ENCODE data around the gene DNER.

Gene DNER

DNA sequence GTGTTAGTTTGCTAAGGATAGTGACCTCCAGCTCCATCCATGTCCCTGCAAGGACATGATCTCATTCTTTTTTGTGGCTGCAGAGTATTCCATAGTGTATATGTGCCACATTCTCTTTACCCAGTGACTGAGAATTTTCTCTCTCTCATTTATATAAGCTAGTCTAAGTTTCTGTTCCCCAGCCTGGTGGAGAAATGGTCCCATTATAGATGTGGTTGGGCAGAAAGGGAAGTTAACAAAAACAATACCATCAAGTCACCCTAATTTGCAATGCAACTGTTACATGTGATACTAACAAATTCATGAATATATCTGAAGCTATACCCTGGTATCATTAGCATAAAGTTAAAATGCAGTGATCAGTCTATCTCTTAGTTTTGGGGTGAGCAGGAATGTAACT is 54.0 kb downstream of the DNER start:
- CTCF ChIA-PET: interaction anchor here (0.5 kb wide), 1 partner anchor 413 kb away, joined by 3 read pairs; no protein-coding TSS in a partner anchor
- POLR2A ChIA-PET (ENCODE audit: low non-redundant PET): interaction anchor here (0.7 kb wide), 1 partner anchor 253 kb away, joined by 3 read pairs; no protein-coding TSS in a partner anchor
- H3K27ac ChIP-seq: no peak overlapping the region
- TF ChIP-seq, protein P1, sequence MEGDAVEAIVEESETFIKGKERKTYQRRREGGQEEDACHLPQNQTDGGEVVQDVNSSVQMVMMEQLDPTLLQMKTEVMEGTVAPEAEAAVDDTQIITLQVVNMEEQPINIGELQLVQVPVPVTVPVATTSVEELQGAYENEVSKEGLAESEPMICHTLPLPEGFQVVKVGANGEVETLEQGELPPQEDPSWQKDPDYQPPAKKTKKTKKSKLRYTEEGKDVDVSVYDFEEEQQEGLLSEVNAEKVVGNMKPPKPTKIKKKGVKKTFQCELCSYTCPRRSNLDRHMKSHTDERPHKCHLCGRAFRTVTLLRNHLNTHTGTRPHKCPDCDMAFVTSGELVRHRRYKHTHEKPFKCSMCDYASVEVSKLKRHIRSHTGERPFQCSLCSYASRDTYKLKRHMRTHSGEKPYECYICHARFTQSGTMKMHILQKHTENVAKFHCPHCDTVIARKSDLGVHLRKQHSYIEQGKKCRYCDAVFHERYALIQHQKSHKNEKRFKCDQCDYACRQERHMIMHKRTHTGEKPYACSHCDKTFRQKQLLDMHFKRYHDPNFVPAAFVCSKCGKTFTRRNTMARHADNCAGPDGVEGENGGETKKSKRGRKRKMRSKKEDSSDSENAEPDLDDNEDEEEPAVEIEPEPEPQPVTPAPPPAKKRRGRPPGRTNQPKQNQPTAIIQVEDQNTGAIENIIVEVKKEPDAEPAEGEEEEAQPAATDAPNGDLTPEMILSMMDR (conservative IDR thresholded peaks at IDR 0.05; ENCODE audit: low read depth): no peak
- DNase-seq (ENCODE audit: low spot score): no peak

DNA sequence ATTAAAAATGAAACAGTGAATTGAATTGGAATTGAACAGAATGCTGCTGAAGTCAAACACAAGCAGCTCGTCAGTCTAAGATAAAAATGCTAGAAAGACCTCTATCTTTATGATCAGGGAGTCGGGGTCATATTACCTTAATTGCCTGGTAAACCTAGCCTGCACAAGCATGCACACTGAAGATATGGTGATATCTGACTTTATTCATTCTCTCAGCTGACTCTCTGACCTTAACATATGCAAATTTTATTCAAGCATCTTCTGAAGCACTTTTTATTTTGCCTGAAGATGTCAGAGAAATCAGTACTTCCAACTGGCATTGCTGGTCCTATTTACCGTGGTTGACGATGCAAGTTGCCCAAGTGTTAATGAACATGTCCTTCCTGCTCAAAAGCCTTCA is 56.4 kb downstream of the DNER start:
- no peak overlapping the region for H3K27ac ChIP-seq
- ChIA-PET POLR2A (ENCODE audit: low non-redundant PET) (no interaction called here), CTCF (no interaction called here)
- no peak for DNase-seq (ENCODE audit: low spot score)
- TF ChIP-seq, protein P1 (conservative IDR thresholded peaks at IDR 0.05; ENCODE audit: low read depth): no peak

DNA sequence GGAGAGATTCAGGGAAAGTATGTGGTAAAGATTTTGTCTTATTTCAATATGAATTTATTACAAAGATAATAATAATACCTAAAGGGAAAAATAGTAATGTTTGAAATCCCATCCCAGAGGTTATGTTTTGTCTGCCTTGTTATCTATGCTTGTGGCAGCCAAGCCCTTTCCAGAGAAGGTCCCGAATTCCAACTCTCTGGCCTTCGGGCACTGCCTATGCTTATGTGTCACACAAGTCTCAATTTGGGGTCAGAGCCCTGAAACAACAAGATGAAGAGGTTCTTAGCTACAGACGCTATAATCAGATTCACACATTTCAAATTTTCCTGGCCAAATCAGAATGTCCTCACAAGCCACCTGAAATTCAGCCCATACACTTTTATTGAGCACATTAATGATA is 59.9 kb downstream of the DNER start:
- ChIA-PET POLR2A (ENCODE audit: low non-redundant PET) (no interaction called here), CTCF (no interaction called here)
- no peak overlapping the region for H3K27ac ChIP-seq
- DNase-seq (ENCODE audit: low spot score): no peak
- TF ChIP-seq, protein P1 (conservative IDR thresholded peaks at IDR 0.05; ENCODE audit: low read depth): no peak

DNA sequence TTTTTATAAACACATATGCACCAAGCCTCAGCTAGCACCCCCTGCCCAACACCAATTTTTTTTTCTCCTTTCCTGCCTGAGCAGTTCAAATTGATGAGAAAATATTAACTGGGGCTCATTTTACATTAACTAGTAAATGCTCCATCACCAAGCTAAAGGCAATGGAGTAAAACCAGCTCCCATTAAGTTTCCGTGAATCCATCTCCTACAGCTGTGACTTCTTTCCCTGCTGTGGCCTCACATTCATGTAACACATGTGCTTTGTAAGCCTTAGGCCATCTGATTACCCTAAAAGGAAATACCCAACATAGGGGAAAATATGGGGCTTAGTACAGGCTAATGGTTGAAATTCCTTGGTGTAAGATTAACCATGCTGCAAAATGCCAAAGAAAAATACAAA is 60.8 kb downstream of the DNER start:
- ChIA-PET POLR2A (ENCODE audit: low non-redundant PET) (interaction anchor here (0.6 kb wide), 1 partner anchor 14 kb away, joined by 3 read pairs; no protein-coding TSS in a partner anchor), CTCF (no interaction called here)
- DNase-seq (ENCODE audit: low spot score): no peak
- TF ChIP-seq, protein P1 (conservative IDR thresholded peaks at IDR 0.05; ENCODE audit: low read depth): no peak
- H3K27ac ChIP-seq: no peak overlapping the region

DNA sequence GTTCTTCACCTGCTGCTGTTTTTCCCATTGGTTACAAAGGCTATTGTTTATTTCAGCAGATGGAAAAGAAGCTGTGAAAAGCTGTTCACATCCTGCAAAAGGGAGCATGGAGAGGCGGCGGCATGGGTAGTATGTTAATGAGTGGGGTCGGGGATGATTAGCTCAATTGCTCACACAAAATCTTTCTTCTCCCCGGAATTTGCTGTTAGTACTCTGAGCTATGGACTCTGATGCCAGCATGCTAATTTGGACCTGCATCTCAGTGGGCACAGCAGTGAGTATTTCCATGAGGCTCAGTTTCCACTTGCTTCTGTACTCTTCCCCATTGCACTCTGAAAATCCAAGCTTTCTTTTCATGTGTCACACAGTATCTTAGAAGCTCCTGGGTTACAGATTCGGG is 61.6 kb downstream of the DNER start:
- CTCF ChIA-PET: no interaction called here
- TF ChIP-seq, protein P1 (conservative IDR thresholded peaks at IDR 0.05; ENCODE audit: low read depth): no peak
- DNase-seq (ENCODE audit: low spot score): no peak
- POLR2A ChIA-PET (ENCODE audit: low non-redundant PET): interaction anchor here (0.6 kb wide), 1 partner anchor 14 kb away, joined by 3 read pairs; no protein-coding TSS in a partner anchor
- no peak overlapping the region for H3K27ac ChIP-seq

DNA sequence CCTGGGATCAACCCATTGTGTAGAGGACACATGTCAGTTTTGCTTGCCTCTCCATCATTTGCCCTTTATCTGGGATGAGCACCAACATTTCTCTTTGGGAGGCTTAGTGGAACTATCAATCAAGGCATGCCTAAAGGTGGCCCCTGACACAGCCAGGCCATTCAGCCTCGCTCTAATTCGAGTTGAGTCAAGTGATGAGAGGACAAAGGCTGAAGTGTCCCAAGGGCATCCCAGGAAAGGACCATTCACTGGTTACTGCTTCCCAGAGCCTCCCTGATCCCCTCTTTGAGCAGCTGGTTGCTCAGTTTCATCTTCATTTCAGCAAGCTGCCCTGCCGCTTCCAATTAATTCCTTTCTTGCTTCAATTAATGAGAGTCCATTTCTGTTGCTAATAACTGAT is 63.5 kb downstream of the DNER start:
- ChIA-PET POLR2A (ENCODE audit: low non-redundant PET) (no interaction called here), CTCF (interaction anchor here (0.7 kb wide), 1 partner anchor 215 kb away, joined by 3 read pairs; no protein-coding TSS in a partner anchor)
- H3K27ac ChIP-seq: no peak overlapping the region
- no peak for DNase-seq (ENCODE audit: low spot score)
- TF ChIP-seq, protein P1 (conservative IDR thresholded peaks at IDR 0.05; ENCODE audit: low read depth): no peak

Measured in RWPE1 (cell line).